GM23338 (cell line): ENCODE measurements around the gene LSM3. TPM values are rescaled to one million over a fixed set of nuclear protein-coding genes. Genes with fewer than 3 reads are reported as not detected.

Source experiments
- ATAC-seq: fragments of 200-7000 bp; cut with Tn5 transposase; 3 replicates; pipeline ENCODE4 v1.9.1; 2020
- DNase-seq: peaks from one replicate; pipeline ENCODE4 v3.0.0-alpha.2; 2015; ENCODE audit warnings: low spot score
- H2AFZ ChIP-seq: fragments of 200-600 bp; sonication (generic); 2 replicates; pipeline ENCODE4 v1.8.0; 2016; ENCODE audit warnings: antibody characterized with exemption, mild to moderate bottlenecking, moderate library complexity
- H3F3A ChIP-seq: fragments of 200-600 bp; sonication (generic); replicated peaks from 2 replicates; pipeline ENCODE4 v1.8.0; 2017; ENCODE audit warnings: antibody characterized with exemption, mixed run types, low read depth
- H3K27ac ChIP-seq: fragments of 200-600 bp; sonication (generic); 2 replicates; pipeline ENCODE4 v1.6.1; 2016; ENCODE audit warnings: low read depth
- H3K27me3 ChIP-seq: fragments of 200-600 bp; sonication (generic); 2 replicates; pipeline ENCODE4 v1.8.0; 2016; ENCODE audit warnings: mild to moderate bottlenecking, mixed run types, moderate library complexity; ENCODE audit not compliant: insufficient read depth
- H3K36me3 ChIP-seq: fragments of 200-600 bp; sonication (generic); 2 replicates; pipeline ENCODE4 v1.8.0; 2016; ENCODE audit warnings: mild to moderate bottlenecking; ENCODE audit not compliant: insufficient read depth
- H3K4me1 ChIP-seq: fragments of 200-600 bp; sonication (generic); 2 replicates; pipeline ENCODE4 v1.8.0; 2016; ENCODE audit warnings: mild to moderate bottlenecking, moderate library complexity; ENCODE audit not compliant: insufficient read depth
- H3K4me2 ChIP-seq: fragments of 200-600 bp; sonication (generic); 2 replicates; pipeline ENCODE4 v1.7.1; 2017; ENCODE audit warnings: mixed run types
- H3K4me3 ChIP-seq: fragments of 200-600 bp; sonication (generic); 2 replicates; pipeline ENCODE4 v1.6.1; 2016; ENCODE audit warnings: mixed run types
- H3K79me2 ChIP-seq: fragments of 200-600 bp; sonication (generic); replicated peaks from 2 replicates; pipeline ENCODE4 v1.8.0; 2017; ENCODE audit warnings: mild to moderate bottlenecking; ENCODE audit not compliant: insufficient read depth
- H3K9me2 ChIP-seq: fragments of 200-600 bp; sonication (generic); 2 replicates; pipeline ENCODE4 v1.8.0; 2017; ENCODE audit not compliant: insufficient read depth
- H4K20me1 ChIP-seq: fragments of 200-600 bp; sonication (generic); replicated peaks from 2 replicates; pipeline ENCODE4 v1.8.0; 2017; ENCODE audit warnings: mild to moderate bottlenecking; ENCODE audit not compliant: insufficient read depth
- H3K27ac Mint-ChIP-seq: 2 replicates; pipeline ENCODE4 v1.8.0; 2020; ENCODE audit warnings: inconsistent platforms, mild to moderate bottlenecking, moderate library complexity, mixed read lengths
- H3K27me3 Mint-ChIP-seq: 3 replicates; pipeline ENCODE4 v1.8.0; 2022; ENCODE audit warnings: low read depth, mild to moderate bottlenecking, moderate library complexity, mixed read lengths, inconsistent platforms; ENCODE audit not compliant: insufficient read depth, poor library complexity
- H3K36me3 Mint-ChIP-seq: 3 replicates; pipeline ENCODE4 v1.8.0; 2021; ENCODE audit warnings: low read depth, mild to moderate bottlenecking, inconsistent platforms, moderate library complexity, mixed read lengths
- H3K4me1 Mint-ChIP-seq: 3 replicates; pipeline ENCODE4 v1.8.0; 2020; ENCODE audit warnings: mild to moderate bottlenecking, inconsistent platforms, mixed read lengths
- H3K4me3 Mint-ChIP-seq: 3 replicates; pipeline ENCODE4 v1.8.0; 2021; ENCODE audit warnings: moderate library complexity, mild to moderate bottlenecking, inconsistent platforms, mixed read lengths
- H3K9me3 Mint-ChIP-seq: 3 replicates; pipeline ENCODE4 v1.8.0; 2020; ENCODE audit warnings: moderate library complexity, mild to moderate bottlenecking, inconsistent platforms, mixed read lengths
- CREB1 ChIP-seq: fragments of 250-450 bp; sonication (Bioruptor Pico); IDR thresholded peaks from 2 replicates; pipeline ENCODE4 v1.5.0; 2020; ENCODE audit warnings: low read depth, mild to moderate bottlenecking, moderate library complexity
- CTCF ChIP-seq, 2 experiments: fragments of 200-600 bp in 1 of 2; sonication (generic) in 1 of 2; conservative IDR thresholded peaks; 2 replicates each; pipeline versions ENCODE4 v1.5.1 to v1.6.1; 2016 to 2017; ENCODE audit warnings: antibody characterized with exemption in 2 of 2, low read depth in 2 of 2, mild to moderate bottlenecking in 2 of 2, moderate library complexity in 1 of 2
- ETS1 ChIP-seq: IDR thresholded peaks from 2 replicates; pipeline ENCODE4 v1.6.1; 2016; ENCODE audit warnings: antibody characterized with exemption
- EZH2phosphoT487 ChIP-seq: fragments of 200-600 bp; sonication (generic); IDR thresholded peaks from one replicate; pipeline ENCODE4 v1.8.1; 2018; ENCODE audit warnings: antibody characterized with exemption; ENCODE audit not compliant: unreplicated experiment
- JUNB ChIP-seq: IDR thresholded peaks from one replicate; pipeline ENCODE4 v1.6.1; 2016; ENCODE audit warnings: antibody characterized with exemption; ENCODE audit not compliant: unreplicated experiment
- POLR2AphosphoS5 ChIP-seq: IDR thresholded peaks from 2 replicates; pipeline ENCODE4 v1.6.1; 2016; ENCODE audit warnings: antibody characterized with exemption, low read depth
- REST ChIP-seq: IDR thresholded peaks from one replicate; pipeline ENCODE4 v1.6.1; 2018; ENCODE audit warnings: antibody characterized with exemption; ENCODE audit not compliant: unreplicated experiment
- STAT1 ChIP-seq: IDR thresholded peaks from one replicate; pipeline ENCODE4 v1.6.1; 2016; ENCODE audit warnings: antibody characterized with exemption; ENCODE audit not compliant: unreplicated experiment
- ZNF331 ChIP-seq: fragments of 250-450 bp; sonication (Bioruptor Pico); IDR thresholded peaks from 2 replicates; pipeline ENCODE4 v1.5.0; 2020; ENCODE audit warnings: low read depth, mild to moderate bottlenecking, moderate library complexity
- ZNF462 ChIP-seq: fragments of 250-450 bp; sonication (Bioruptor Pico); IDR thresholded peaks from 2 replicates; pipeline ENCODE4 v1.5.0; 2020; ENCODE audit warnings: mild to moderate bottlenecking, moderate library complexity
- polyA plus RNA-seq: library from polyadenylated mRNA; unstranded; fragments of >200 nt; fragmentation: Nextera tagmentation; extraction: Ambion mirVana; gene quantifications from 2 replicates; pipeline ENCODE4 v1.2.1, GENCODE V29; 2016
- total RNA-seq: library from RNA; depleted of rRNA; stranded (reverse); fragments of >200 nt; shearing (Covaris generic); gene quantifications from 2 replicates; pipeline ENCODE4 v1.2.3, GENCODE V29; 2014

LSM3 gene
- total and polyA plus RNA-seq, 2 experiments from 2014 or later, result 20.1 to 71.5 TPM

GRCh38 chr3:14235912-14236295, 57.3 kb downstream of the LSM3 start:
- DNase-seq (no peak), ATAC-seq (no peak)
- Histone ChIP-seq H3K4me2 (no peak overlapping the region), H3F3A (no peaks in the 10 kb centered on the region), H3K4me3 (no peak overlapping the region), H3K79me2 (no peaks in the 10 kb centered on the region), H3K4me1 (no peaks in the 10 kb centered on the region), H4K20me1 (no peaks in the 10 kb centered on the region), H3K27me3 (no peaks in the 10 kb centered on the region), H3K36me3 (no peaks in the 10 kb centered on the region), H2AFZ (no peak overlapping the region), H3K27ac (no peak overlapping the region), H3K9me2 (peaks cover 3% of the 10 kb centered on the region; the same call in 1 of the 2 replicates)
- Mint-ChIP-seq H3K4me3 (no peak overlapping the region), H3K36me3 (peaks cover 6% of the 10 kb centered on the region), H3K4me1 (no peaks in the 10 kb centered on the region), H3K27ac (no peak overlapping the region), H3K9me3 (peaks cover 16% of the 10 kb centered on the region), H3K27me3 (no peaks in the 10 kb centered on the region)
- TF ChIP-seq JUNB (no peak), POLR2AphosphoS5 (no peak), REST (no peak), ZNF331 (CRISPR knock-in tag) (no peak), ETS1 (no peak), EZH2phosphoT487 (no peak), CREB1 (CRISPR knock-in tag) (no peak), STAT1 (no peak), ZNF462 (CRISPR knock-in tag) (no peak), CTCF (conservative IDR thresholded peaks at IDR 0.05; ENCODE audit: low read depth in 2 of 2) (no peak)
